Motor neuron (in vitro differentiated cells): ENCODE measurements around the gene PPM1L. TPM values are rescaled to one million over a fixed set of nuclear protein-coding genes. Genes with fewer than 3 reads are reported as not detected.

Experiments used
- ATAC-seq, 8 experiments: fragments of 200-7000 bp; cut with Tn5 transposase; replicated peaks in 6 of 8; 2 replicates each; pipeline ENCODE4 v1.8.0; 2021; ENCODE audit warnings: mild to moderate bottlenecking in 8 of 8, moderate library complexity in 8 of 8
- H3K27ac ChIP-seq, 2 donors: fragments of 250-450 bp; sonication (Bioruptor Pico); 2 replicates each; pipeline ENCODE4 v1.9.0; 2021; ENCODE audit warnings: antibody characterized with exemption in 2 of 2, mild to moderate bottlenecking in 2 of 2, moderate library complexity in 1 of 2
- H3K4me1 ChIP-seq, 2 donors: fragments of 250-450 bp; sonication (Bioruptor Pico); replicated peaks in 1 of 2; 2 replicates each; pipeline ENCODE4 v1.6.1; 2021; ENCODE audit warnings: antibody characterized with exemption in 2 of 2, mild to moderate bottlenecking in 2 of 2, moderate library complexity in 1 of 2
- H3K4me3 ChIP-seq, 5 donors: fragments of 250-450 bp; sonication (Bioruptor Pico); 2 replicates each; pipeline ENCODE4 v1.9.0; 2021; ENCODE audit warnings: antibody characterized with exemption in 5 of 5, mild to moderate bottlenecking in 5 of 5, moderate library complexity in 4 of 5
- WGBS, 10 experiments: fragments of 450-650 bp; shearing (Covaris generic); methylation state at CpG; one replicate each; pipeline ENCODE4 v1.0.0; 2022; 5-methylcytosine and 5-hydroxymethylcytosine counted together
- in situ Hi-C, 9 experiments: fragments of 400-800 bp; cut with MboI; loops; one replicate each; pipeline ENCODE4 v1.15.0; 2021; ENCODE audit warnings: low sequenced_read_pairs in 9 of 9, low pct_unique_long_range_greater_than_20kb in 2 of 9; ENCODE audit not compliant: unreplicated experiment in 9 of 9
- total RNA-seq, 8 experiments: library from RNA; unstranded; fragments of 300-600 nt; gene quantifications; 2 replicates each; pipeline versions ENCODE4 v1.2.3 to v1.2.4, GENCODE V29; 2022

Gene PPM1L
- total RNA-seq, 8 experiments from 2014 or later = 10.8 to 27.3 (median 22.1) TPM

DNA sequence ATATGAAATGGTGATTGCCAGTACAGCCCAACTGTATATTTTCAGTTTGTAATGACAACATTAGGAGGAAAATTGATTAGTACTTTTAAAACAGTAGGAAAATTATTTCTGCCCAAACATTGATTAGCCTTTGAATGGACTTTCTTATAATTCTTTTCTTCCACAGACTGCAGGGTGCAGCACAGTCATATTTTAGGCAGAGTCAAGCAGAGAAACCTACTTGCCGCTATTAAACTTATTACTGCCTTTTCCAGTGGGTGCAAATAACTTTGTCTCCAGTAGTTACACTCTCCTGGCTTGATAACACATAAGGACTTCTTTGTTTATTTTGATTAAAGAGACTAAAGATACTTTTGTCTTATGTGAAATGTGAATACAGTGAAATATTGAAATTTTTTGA lies 85.4 kb downstream of the PPM1L start:
- Histone ChIP-seq H3K4me1 (peaks cover 7 to 18% of the 10 kb centered on the region in 2 donors), H3K27ac (no peak overlapping the region), H3K4me3 (no peak overlapping the region)
- in situ Hi-C loops = no loop called here
- peak in 1 of 8 experiments; percentile 14 for ATAC-seq
- 80 to 100% (median 100%) methylated on average over 1 of the region's 1 CpG; no CpG with 5 or more reads in 3 of the 10 experiments for WGBS, 10 experiments

DNA sequence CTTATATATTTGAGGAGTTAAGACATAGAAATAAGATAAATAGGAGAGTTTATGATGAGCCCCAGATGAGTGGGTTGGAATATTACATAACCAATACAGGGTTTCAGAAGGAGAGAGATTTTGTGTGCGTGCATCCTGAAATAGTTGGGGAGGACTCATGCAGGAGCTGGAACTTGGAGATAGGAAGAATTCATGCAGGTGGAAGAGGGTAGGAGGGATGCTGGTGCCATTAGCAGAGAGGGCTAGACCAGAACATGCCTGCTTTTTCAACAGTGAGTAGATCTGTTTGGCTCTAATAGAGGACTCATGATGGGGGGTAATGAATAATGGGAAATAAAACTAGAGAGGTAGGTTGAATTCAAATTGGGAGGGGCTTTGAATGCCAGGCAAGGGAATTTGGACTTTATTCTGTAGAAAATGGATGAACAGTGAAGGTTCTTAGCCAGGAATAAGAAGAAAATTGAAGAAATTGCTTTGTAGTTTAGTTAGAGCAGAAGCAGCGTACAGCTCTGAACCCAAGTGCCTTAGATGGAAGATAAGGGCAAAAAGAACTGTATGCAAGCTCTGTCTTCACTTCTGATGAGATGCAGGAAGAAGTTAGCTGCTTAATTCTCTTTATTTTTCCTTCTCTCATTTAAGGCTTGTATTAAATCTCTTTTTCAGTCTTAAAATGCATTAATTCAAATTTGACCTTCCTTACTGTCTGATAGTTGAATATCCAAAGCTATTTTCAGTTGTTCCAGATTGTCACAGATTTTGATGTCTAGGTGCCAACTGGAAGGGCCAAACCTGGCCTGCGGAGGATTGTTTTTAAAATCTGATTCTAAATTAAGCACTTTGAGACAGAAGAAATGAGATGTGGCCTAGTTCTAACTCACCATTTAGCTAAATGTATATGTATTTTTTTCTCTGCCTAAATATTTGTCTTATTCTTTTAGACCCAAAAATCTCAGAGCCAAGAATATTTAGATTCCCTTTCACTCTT lies 86.3 kb downstream of the PPM1L start:
- no peak overlapping the region for H3K4me3 ChIP-seq
- peaks cover 7 to 9% of the 10 kb centered on the region in 2 donors for H3K4me1 ChIP-seq
- 64 to 100% (median 93%) methylated on average over 1 to 3 of the region's 3 CpGs; no CpG with 5 or more reads in 1 of the 10 experiments for whole genome bisulfite sequencing, 10 experiments
- in situ Hi-C loops = no loop called here
- no peak for ATAC-seq
- no peak overlapping the region for H3K27ac ChIP-seq

DNA sequence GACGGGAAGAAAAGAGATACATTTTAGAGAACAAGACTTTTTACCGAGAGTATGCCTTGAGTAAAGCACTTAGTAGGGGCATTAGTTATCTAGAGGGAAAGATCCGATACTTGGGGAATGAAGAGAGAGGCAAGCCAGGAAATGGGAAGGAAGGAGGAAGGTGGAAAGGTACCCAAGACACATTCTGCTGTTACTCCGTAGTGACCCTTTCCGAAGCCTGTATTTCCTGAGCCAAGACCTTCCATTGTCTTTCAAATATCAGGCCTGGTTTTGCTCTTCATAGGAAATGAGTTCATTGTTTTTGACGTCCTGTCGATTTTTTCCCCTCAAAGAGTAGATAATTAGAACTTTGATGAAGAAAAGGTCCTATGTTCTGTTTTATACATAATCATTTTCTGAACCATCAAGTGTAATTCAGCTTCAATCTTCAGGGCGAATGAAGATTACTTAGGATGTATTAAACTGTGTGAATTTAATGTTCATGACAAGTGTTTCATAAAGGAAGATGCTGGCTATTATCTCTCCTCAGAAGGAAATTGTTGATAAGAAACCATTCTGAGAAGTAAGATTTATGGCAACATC lies 95.7 kb downstream of the PPM1L start:
- H3K4me1 ChIP-seq = peaks cover 0 to 4% of the 10 kb centered on the region in 2 donors
- no peak for ATAC-seq
- in situ Hi-C loops = no loop called here
- H3K4me3 ChIP-seq = no peak overlapping the region
- WGBS, 10 experiments = 31 to 94% (median 69%) methylated on average over 2 to 7 of the region's 8 CpGs; no CpG with 5 or more reads in 1 of the 10 experiments
- H3K27ac ChIP-seq = no peak overlapping the region

- ATAC-seq = no peak
- peaks cover 0 to 4% of the 10 kb centered on the region in 2 donors for H3K4me1 ChIP-seq
- in situ Hi-C loops = no loop called here
- 14 to 100% (median 95%) methylated on average over 1 to 2 of the region's 2 CpGs for WGBS, 10 experiments
- no peak overlapping the region for H3K4me3 ChIP-seq
- no peak overlapping the region for H3K27ac ChIP-seq
These were observed 96.8 kb downstream of the PPM1L start for GRCh38 chr3:160852856-160853255.

- Histone ChIP-seq H3K4me1 (peaks cover 0 to 16% of the 10 kb centered on the region in 2 donors), H3K4me3 (no peak overlapping the region), H3K27ac (no peak overlapping the region)
- peak in 2 of 8 experiments; percentile 36 to 48 for ATAC-seq
- in situ Hi-C loops = no loop called here
- 42 to 100% (median 92%) methylated on average over 1 to 2 of the region's 2 CpGs; no CpG with 5 or more reads in 1 of the 10 experiments for WGBS, 10 experiments
These were observed 100.4 kb downstream of the PPM1L start for GRCh38 chr3:160856450-160856849.

DNA sequence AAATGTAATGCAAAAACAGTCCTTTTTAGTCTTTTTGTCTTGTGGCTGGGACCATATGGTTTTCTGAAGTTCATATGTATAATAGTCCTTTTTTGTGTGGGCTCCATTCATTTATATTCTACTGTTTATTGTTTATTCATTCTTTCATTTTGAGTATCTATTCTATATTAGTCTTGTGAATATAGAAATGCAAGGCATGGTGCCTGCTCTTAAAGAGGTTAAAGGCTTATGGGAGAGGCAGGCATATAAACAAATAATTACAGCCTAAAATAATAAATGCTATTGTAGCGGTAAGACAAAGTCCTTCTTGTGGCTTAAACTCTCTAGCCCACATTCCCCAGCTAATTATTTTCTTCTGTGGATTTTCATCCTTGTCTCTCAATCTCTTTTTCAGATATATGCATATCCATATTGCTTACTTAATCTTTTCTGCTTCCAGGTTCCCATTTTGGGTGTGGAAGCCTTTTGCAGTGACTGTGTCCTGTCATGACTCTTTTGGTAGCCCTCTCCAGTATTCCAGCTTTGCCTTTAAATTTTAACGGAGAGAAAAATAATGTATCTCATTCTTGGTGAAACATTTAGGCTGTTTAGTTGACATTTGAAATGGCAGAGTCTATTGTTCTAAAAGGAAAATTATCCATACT lies 101.6 kb downstream of the PPM1L start:
- in situ Hi-C loops = no loop called here
- WGBS, 10 experiments = 0 to 100% (median 50%) methylated on average over 1 to 2 of the region's 2 CpGs; no CpG with 5 or more reads in 2 of the 10 experiments
- ATAC-seq = peak in 3 of 8 experiments; percentile 68 to 83 (median 73)

DNA sequence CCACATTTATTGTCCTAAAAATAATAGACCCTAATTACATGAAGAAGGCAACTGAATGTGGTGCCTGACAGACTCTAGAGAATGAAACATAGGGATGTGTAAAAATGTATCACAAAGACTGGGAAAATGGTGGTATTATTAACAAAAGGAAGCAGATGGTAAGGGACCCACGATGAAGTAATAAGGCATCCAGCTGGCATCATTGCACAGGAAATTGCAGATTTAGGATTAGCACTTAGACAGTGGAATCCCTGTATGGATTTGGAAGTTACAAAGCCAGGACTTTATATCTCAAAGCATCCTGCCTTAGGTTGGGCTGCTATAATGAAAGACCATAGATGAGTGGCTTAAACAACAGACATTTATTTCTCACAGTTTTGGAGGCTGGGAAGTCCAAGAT lies 104.3 kb downstream of the PPM1L start:
- in situ Hi-C loops = no loop called here
- Histone ChIP-seq H3K4me1 (peaks cover 0 to 12% of the 10 kb centered on the region in 2 donors), H3K4me3 (no peak overlapping the region)

More for the DNA sequence above, 101.6 kb downstream of the PPM1L start:
- no peak overlapping the region for H3K4me3 ChIP-seq
- peaks cover 0 to 12% of the 10 kb centered on the region in 2 donors for H3K4me1 ChIP-seq
- no peak overlapping the region for H3K27ac ChIP-seq

GRCh38 chr3:160869825-160870224 lies 113.8 kb downstream of the PPM1L start:
- ATAC-seq = peak in 5 of 8 experiments; percentile 22 to 97 (median 89)
- Histone ChIP-seq H3K27ac (no peak overlapping the region), H3K4me3 (no peak overlapping the region), H3K4me1 (no peaks in the 10 kb centered on the region)
- in situ Hi-C loops = no loop called here
- 80 to 100% (median 93%) methylated on average over 1 to 2 of the region's 2 CpGs; no CpG with 5 or more reads in 7 of the 10 experiments for whole genome bisulfite sequencing, 10 experiments

More for the DNA sequence above, 104.3 kb downstream of the PPM1L start:
- no peak for ATAC-seq
- WGBS, 10 experiments = 0 to 100% (median 52%) methylated on average over 1 of the region's 1 CpG; no CpG with 5 or more reads in 2 of the 10 experiments
- H3K27ac ChIP-seq = no peak overlapping the region

- Histone ChIP-seq H3K27ac (no peak overlapping the region), H3K4me3 (no peak overlapping the region), H3K4me1 (no peaks in the 10 kb centered on the region)
- peak in 7 of 8 experiments; percentile 55 to 88 (median 69) for ATAC-seq
- in situ Hi-C loops = no loop called here
- WGBS, 10 experiments = 20 to 100% (median 69%) methylated on average over 1 to 4 of the region's 4 CpGs; no CpG with 5 or more reads in 2 of the 10 experiments
These were observed 114.3 kb downstream of the PPM1L start for GRCh38 chr3:160870327-160870726.

GRCh38 chr3:160874736-160875135 lies 118.7 kb downstream of the PPM1L start:
- ATAC-seq = peak in 1 of 8 experiments; percentile 21
- Histone ChIP-seq H3K4me1 (peaks cover 4 to 12% of the 10 kb centered on the region in 2 donors), H3K27ac (no peak overlapping the region), H3K4me3 (no peak overlapping the region)
- in situ Hi-C loops = no loop called here

- H3K4me3 ChIP-seq = no peak overlapping the region
- peak; percentile 32 to 93 (median 86) for ATAC-seq
- H3K4me1 ChIP-seq = peaks cover 4 to 12% of the 10 kb centered on the region in 2 donors
- WGBS, 10 experiments = 0 to 38% (median 13%) methylated on average over 1 to 2 of the region's 2 CpGs; no CpG with 5 or more reads in 2 of the 10 experiments
- H3K27ac ChIP-seq = no peak overlapping the region
- in situ Hi-C loops = no loop called here
These were observed 120.6 kb downstream of the PPM1L start for GRCh38 chr3:160876643-160877042.

DNA sequence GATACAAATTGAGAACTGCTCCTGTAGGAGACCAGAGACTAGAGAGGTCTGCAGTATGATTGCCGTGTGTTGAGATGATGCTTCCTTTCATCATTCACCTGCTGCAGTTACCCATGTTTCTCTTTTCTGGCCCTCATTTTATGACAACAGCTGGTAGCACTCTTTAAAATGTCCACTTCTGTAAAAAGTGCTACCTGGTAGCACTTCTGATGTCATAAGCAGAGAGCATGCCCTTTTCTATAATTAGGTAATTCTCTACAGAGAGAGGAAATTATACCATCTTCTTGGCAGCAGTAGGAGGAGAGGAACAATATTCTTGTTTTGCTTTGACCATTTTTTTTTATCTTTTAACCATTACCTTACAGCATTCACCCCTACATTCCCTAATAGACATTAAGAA lies 123.8 kb downstream of the PPM1L start:
- WGBS, 10 experiments = 80 to 100% (median 100%) methylated on average over 1 of the region's 1 CpG; no CpG with 5 or more reads in 4 of the 10 experiments

More for the DNA sequence above, 123.8 kb downstream of the PPM1L start:
- H3K27ac ChIP-seq = no peak overlapping the region
- ATAC-seq = no peak
- peaks cover 4 to 12% of the 10 kb centered on the region in 2 donors for H3K4me1 ChIP-seq
- in situ Hi-C loops = no loop called here
- H3K4me3 ChIP-seq = no peak overlapping the region
